AG04450 (cell line): Measurements from ENCODE around the gene MYH7B. TPM values are rescaled to one million over a fixed set of nuclear protein-coding genes. Genes with fewer than 3 reads are reported as not detected.

Experiments
- CTCF ChIA-PET: fragments of 300-600, 350-600 bp; formaldehyde crosslinking; extraction: SDS; loops from one replicate; lab custom pipeline; 2022; ENCODE audit warnings: antibody characterized with exemption, inconsistent platforms; lab: Charles Lee
- POLR2A ChIA-PET: fragments of 350-600 bp; formaldehyde crosslinking; extraction: SDS; loops from one replicate; lab custom pipeline; 2021; ENCODE audit warnings: antibody characterized with exemption, inconsistent platforms; lab: Yijun Ruan, JAX
- DNase-seq: peaks from one replicate; pipeline ENCODE4 v3.0.0-alpha.2; 2011; ENCODE audit warnings: low read depth, low spot score
- H3K27ac ChIP-seq: one replicate; pipeline ENCODE4 v1.5.1; 2012; ENCODE audit warnings: low read depth, low read length, control low read depth
- H3K27me3 ChIP-seq: one replicate; pipeline ENCODE4 v1.6.0; 2012; ENCODE audit warnings: low read length; ENCODE audit not compliant: control insufficient read depth, insufficient read depth
- H3K4me3 ChIP-seq: 2 replicates; pipeline ENCODE4 v1.5.1; 2011; ENCODE audit warnings: mild to moderate bottlenecking, low read depth, low read length, control low read depth
- H3K9me3 ChIP-seq: 2 replicates; pipeline ENCODE4 v1.5.1; 2012; ENCODE audit warnings: low read length; ENCODE audit not compliant: control insufficient read depth, insufficient read depth
- CTCF ChIP-seq: IDR thresholded peaks from 2 replicates; pipeline ENCODE4 v1.5.1; 2011; ENCODE audit warnings: low read depth, low read length, control low read depth, inconsistent platforms
- polyA plus RNA-seq: library from polyadenylated mRNA; depleted of rRNA; stranded (reverse); fragments of >200 nt; gene quantifications from 2 replicates; pipeline ENCODE4 v1.2.3, GENCODE V29; 2011

MYH7B gene
- polyA plus RNA-seq, 1 experiment, result 0.02 TPM

- CTCF ChIA-PET, result no interaction called here
- no peak overlapping the region for H3K27ac ChIP-seq
- no peak for TF ChIP-seq CTCF
- no peaks in the 10 kb centered on the region for H3K9me3 ChIP-seq
- no peak overlapping the region for H3K4me3 ChIP-seq
- DNase-seq, result no peak
- POLR2A ChIA-PET, result interaction anchor here (0.6 kb wide), 1 partner anchor 32 kb away, joined by 3 read pairs; no protein-coding TSS in a partner anchor
- no peaks in the 10 kb centered on the region for H3K27me3 ChIP-seq
Observed at GRCh38 chr20:34993941-34994508, 38.4 kb downstream of the MYH7B start.

DNA sequence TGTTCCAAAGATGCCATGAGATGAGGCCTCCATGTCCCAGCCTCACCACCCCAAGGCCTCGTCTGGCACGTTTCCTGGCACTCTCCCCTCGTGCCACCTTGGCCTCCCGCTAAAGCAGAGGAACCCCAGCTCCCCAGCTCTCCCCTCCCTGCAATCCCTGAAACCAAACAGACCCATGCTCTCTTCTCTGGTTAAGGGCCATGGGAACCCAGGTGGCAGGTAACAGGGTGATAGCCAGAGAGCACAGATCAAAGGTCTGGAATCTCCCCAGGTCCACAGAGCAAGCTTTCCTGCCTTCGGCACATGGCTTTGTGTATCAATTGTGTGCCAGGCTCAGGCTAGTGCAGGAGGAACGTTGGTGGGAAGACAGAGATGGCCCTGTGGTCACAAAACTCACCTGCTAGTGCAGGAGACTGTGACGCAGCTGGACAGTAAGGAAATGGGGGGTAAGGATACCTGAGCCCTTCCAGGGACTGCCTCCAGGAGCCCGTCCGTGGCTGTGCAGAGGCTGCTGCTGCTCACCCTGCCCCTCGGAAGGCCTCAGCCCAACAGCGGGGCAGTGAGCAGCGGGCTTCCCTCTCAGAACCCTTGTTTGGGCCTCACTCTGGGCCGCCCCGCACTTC lies 39.0 kb downstream of the MYH7B start:
- ChIA-PET CTCF (no interaction called here), POLR2A (interaction anchor here (0.6 kb wide), 1 partner anchor 32 kb away, joined by 3 read pairs; no protein-coding TSS in a partner anchor)
- no peak for DNase-seq
- TF ChIP-seq CTCF, result no peak
- Histone ChIP-seq H3K27ac (no peak overlapping the region), H3K27me3 (no peaks in the 10 kb centered on the region), H3K4me3 (no peak overlapping the region), H3K9me3 (no peaks in the 10 kb centered on the region)

DNA sequence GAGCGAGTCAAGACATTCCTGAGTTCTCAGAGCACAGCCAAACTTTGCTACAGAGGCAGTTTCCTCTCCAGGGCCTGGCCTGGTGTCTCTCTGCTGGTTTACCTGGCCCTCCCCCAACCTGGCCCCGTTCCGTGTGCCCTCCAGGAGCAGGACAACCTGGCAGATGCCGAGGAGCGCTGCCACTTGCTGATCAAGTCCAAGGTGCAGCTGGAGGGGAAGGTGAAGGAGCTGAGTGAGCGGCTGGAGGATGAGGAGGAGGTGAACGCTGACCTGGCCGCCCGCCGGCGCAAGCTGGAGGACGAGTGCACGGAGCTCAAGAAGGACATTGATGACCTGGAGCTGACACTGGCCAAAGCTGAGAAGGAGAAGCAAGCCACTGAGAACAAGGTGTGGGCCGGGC lies 39.5 kb downstream of the MYH7B start:
- ChIA-PET POLR2A (no interaction called here), CTCF (no interaction called here)
- Histone ChIP-seq H3K27me3 (no peaks in the 10 kb centered on the region), H3K9me3 (no peaks in the 10 kb centered on the region; the same call in 1 of the 2 replicates), H3K27ac (no peak overlapping the region), H3K4me3 (no peak overlapping the region)
- no peak for TF ChIP-seq CTCF
- no peak for DNase-seq

DNA sequence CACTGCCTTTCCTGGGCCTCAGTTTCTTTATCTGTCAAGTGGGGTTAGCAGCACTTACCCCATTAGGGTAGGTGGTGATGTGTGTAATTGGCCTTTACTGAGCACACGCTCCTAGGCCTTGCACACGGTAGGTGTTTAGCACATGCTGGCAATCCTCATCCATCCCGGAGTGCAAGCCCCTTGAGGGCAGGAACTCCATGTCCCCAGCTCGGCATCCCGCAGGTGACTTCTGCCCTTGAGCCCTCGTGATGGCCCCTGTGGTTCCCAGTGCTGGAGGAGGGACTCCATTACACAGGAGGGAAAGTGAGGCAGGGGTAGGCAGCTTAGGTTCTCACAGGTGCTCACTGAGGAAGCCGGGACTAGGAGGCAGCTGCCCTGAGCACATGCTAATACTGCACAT lies 40.0 kb downstream of the MYH7B start:
- Histone ChIP-seq H3K9me3 (no peaks in the 10 kb centered on the region; the same call in 1 of the 2 replicates), H3K4me3 (no peak overlapping the region), H3K27me3 (no peaks in the 10 kb centered on the region), H3K27ac (no peak overlapping the region)
- DNase-seq, result no peak
- no peak for TF ChIP-seq CTCF
- ChIA-PET POLR2A (no interaction called here), CTCF (no interaction called here)

DNA sequence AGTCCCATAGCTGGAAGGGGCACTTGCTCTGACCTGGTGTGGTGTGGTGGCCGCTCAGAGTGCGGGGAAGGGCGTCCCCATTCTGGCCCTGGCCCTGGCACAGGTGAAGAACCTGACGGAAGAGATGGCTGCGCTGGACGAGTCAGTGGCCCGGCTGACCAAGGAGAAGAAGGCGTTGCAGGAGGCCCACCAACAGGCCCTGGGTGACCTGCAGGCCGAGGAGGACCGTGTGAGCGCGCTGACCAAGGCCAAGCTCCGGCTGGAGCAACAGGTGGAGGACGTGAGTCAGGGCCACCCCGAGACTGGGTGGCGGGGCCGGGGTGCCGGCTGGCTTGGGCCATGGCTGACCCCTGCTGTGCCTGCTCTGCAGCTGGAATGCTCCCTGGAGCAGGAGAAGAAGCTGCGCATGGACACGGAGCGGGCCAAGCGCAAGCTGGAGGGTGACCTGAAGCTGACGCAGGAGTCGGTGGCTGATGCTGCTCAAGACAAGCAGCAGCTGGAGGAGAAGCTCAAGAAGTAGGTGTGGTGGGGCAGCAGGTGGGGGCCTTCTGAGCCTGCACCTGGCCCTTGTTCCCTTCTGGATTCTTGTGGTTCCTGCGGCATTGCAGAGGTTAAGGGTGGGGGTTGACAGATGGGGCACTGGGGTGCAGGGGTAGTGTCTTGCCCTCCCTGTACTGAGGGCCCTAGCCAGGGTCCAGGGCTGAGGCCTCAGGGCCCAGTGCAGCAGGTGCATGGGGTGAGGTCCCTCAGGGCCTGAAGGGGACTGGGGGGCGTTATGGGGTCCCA lies 40.8 kb downstream of the MYH7B start:
- Histone ChIP-seq H3K27me3 (no peaks in the 10 kb centered on the region), H3K27ac (no peak overlapping the region), H3K4me3 (no peak overlapping the region), H3K9me3 (no peaks in the 10 kb centered on the region; the same call in 1 of the 2 replicates)
- POLR2A ChIA-PET, result no interaction called here
- DNase-seq, result no peak
- no peak for TF ChIP-seq CTCF
- CTCF ChIA-PET, result no interaction called here
